Body of pancreas (tissue), 4 donors: ENCODE data around the gene FAM47E. TPM values are rescaled to one million over a fixed set of nuclear protein-coding genes. Genes with fewer than 3 reads are reported as not detected.

Source experiments
- ATAC-seq: fragments of 150-250 bp; one replicate; pipeline ENCODE4 v1.9.1; 2016
- DNase-seq, 4 donors: peaks; one replicate each; pipeline ENCODE4 v3.0.0-alpha.2; 2019
- H3K27ac ChIP-seq, 4 donors: fragments of 200-600 bp; sonication (generic); 1 replicate in 3 of 4; 2 replicates in 1 of 4; pipeline versions ENCODE4 v1.5.1 to v1.6.1; 2016 to 2019; ENCODE audit warnings: mild to moderate bottlenecking in 1 of 4, mixed read lengths in 1 of 4, moderate library complexity in 1 of 4
- H3K27me3 ChIP-seq, 2 donors: fragments of 200-600 bp; sonication (generic); one replicate each; pipeline ENCODE4 v1.6.0; 2016; ENCODE audit warnings: mild to moderate bottlenecking in 1 of 2
- H3K36me3 ChIP-seq, 2 donors: fragments of 200-600 bp; sonication (generic); replicated peaks in 1 of 2; 2 replicates each; pipeline ENCODE4 v1.5.1; 2016; ENCODE audit warnings: low read depth in 2 of 2; ENCODE audit not compliant: insufficient read depth in 1 of 2
- H3K4me1 ChIP-seq: fragments of 200-600 bp; sonication (generic); one replicate; pipeline ENCODE4 v1.6.0; 2016
- H3K4me3 ChIP-seq, 2 donors: fragments of 200-600 bp; sonication (generic); 1 replicate in 1 of 2; 2 replicates in 1 of 2; pipeline ENCODE4 v1.5.1; 2016 to 2019
- H3K9me3 ChIP-seq, 3 donors: fragments of 200-600 bp; sonication (generic); 1 replicate in 2 of 3; 2 replicates in 1 of 3; pipeline ENCODE4 v1.5.1; 2016
- CTCF ChIP-seq, 7 experiments: fragments of 450-650 bp in 4 of 7; fragments of 200-600 bp in 3 of 7; sonication (generic) in 3 of 7; IDR thresholded peaks; one replicate each; pipeline ENCODE4 v1.5.1; 2016 to 2019; ENCODE audit warnings: antibody characterized with exemption in 7 of 7
- POLR2A ChIP-seq, 3 donors: fragments of 450-650 bp; IDR thresholded peaks; one replicate each; pipeline ENCODE4 v1.6.1; 2016; ENCODE audit warnings: antibody characterized with exemption in 3 of 3, mild to moderate bottlenecking in 2 of 3
- WGBS, 2 donors: methylation state at CpG; one replicate each; pipeline ENCODE4 v1.1.5; 2017; 5-methylcytosine and 5-hydroxymethylcytosine counted together
- intact Hi-C: fragments of 100-400 bp; cut with DNase I; formaldehyde crosslinking; loops from one replicate; pipeline ENCODE4 v1.15.1; 2023
- total RNA-seq, 2 donors: library from RNA; depleted of rRNA; stranded (reverse); fragments of >200 nt; gene quantifications; one replicate each; pipeline ENCODE4 v1.1.0, GENCODE V29; 2016

Gene FAM47E
- total RNA-seq, 2 donors from 2014 or later: 10.1 to 16.2 TPM

GRCh38 chr4:76292730-76293129 is 41.2 kb downstream of the FAM47E start:
- peaks cover 12% of the 10 kb centered on the region for H3K4me1 ChIP-seq
- intact Hi-C loops: no loop called here
- no peaks in the 10 kb centered on the region for H3K36me3 ChIP-seq
- no peaks in the 10 kb centered on the region for H3K9me3 ChIP-seq
- TF ChIP-seq CTCF (IDR thresholded peaks at IDR 0.05): no peak
- no peak for TF ChIP-seq POLR2A (IDR thresholded peaks at IDR 0.05)
- peak overlapping the region; percentile 7 to 57 (median 41) for H3K27ac ChIP-seq
- no peak overlapping the region for H3K4me3 ChIP-seq
- H3K27me3 ChIP-seq: no peaks in the 10 kb centered on the region
- WGBS, 2 donors: 40 to 64% methylated on average over 3 of the region's 3 CpGs
- ATAC-seq: peak; percentile 70
- DNase-seq: peak in 2 of 4 donors; percentile 25 to 33

- 80 to 81% methylated on average over 2 of the region's 2 CpGs for WGBS, 2 donors
- intact Hi-C loops: no loop called here
Observed at GRCh38 chr4:76293772-76294171, 42.3 kb downstream of the FAM47E start.

GRCh38 chr4:76296286-76296820 is 44.8 kb downstream of the FAM47E start:
- no peaks in the 10 kb centered on the region for H3K27me3 ChIP-seq
- no peaks in the 10 kb centered on the region for H3K9me3 ChIP-seq
- 84 to 97% methylated on average over 3 of the region's 3 CpGs for WGBS, 2 donors
- no peak overlapping the region for H3K27ac ChIP-seq
- TF ChIP-seq CTCF (IDR thresholded peaks at IDR 0.05): no peak
- no peak for TF ChIP-seq POLR2A (IDR thresholded peaks at IDR 0.05)
- H3K4me3 ChIP-seq: no peak overlapping the region
- ATAC-seq (no peak), DNase-seq (no peak)
- intact Hi-C loops: no loop called here
- no peaks in the 10 kb centered on the region for H3K36me3 ChIP-seq
- H3K4me1 ChIP-seq: peaks cover 43% of the 10 kb centered on the region

More at GRCh38 chr4:76293772-76294171, 42.3 kb downstream of the FAM47E start:
- no peak for TF ChIP-seq POLR2A (IDR thresholded peaks at IDR 0.05)
- Histone ChIP-seq H3K27me3 (no peaks in the 10 kb centered on the region), H3K27ac (no peak overlapping the region), H3K4me3 (no peak overlapping the region), H3K4me1 (peaks cover 17% of the 10 kb centered on the region), H3K9me3 (no peaks in the 10 kb centered on the region), H3K36me3 (no peaks in the 10 kb centered on the region)
- ATAC-seq: no peak
- DNase-seq: peak in 1 of 4 donors; percentile 23

GRCh38 chr4:76298227-76298626 is 46.7 kb downstream of the FAM47E start:
- ATAC-seq: no peak
- peak overlapping the region in 3 of 4 donors; percentile 22 to 88 (median 41) for H3K27ac ChIP-seq
- no peaks in the 10 kb centered on the region for H3K36me3 ChIP-seq
- no peak overlapping the region for H3K4me3 ChIP-seq
- H3K27me3 ChIP-seq: no peaks in the 10 kb centered on the region
- no peak for TF ChIP-seq POLR2A (IDR thresholded peaks at IDR 0.05)
- no peak for TF ChIP-seq CTCF (IDR thresholded peaks at IDR 0.05)
- DNase-seq: no peak
- peaks cover 46% of the 10 kb centered on the region for H3K4me1 ChIP-seq
- intact Hi-C loops: no loop called here
- no peaks in the 10 kb centered on the region for H3K9me3 ChIP-seq

GRCh38 chr4:76300012-76300411 is 48.5 kb downstream of the FAM47E start:
- 60 to 85% methylated on average over 4 of the region's 4 CpGs for WGBS, 2 donors
- H3K27me3 ChIP-seq: no peaks in the 10 kb centered on the region
- TF ChIP-seq POLR2A (IDR thresholded peaks at IDR 0.05) (no peak), CTCF (IDR thresholded peaks at IDR 0.05) (no peak)
- H3K36me3 ChIP-seq: no peaks in the 10 kb centered on the region
- ATAC-seq (no peak), DNase-seq (no peak)
- H3K4me3 ChIP-seq: no peak overlapping the region
- no peaks in the 10 kb centered on the region for H3K9me3 ChIP-seq
- intact Hi-C loops: no loop called here
- peaks cover 53% of the 10 kb centered on the region for H3K4me1 ChIP-seq
- H3K27ac ChIP-seq: peak overlapping the region; percentile 22 to 88 (median 81)
